Measurements from ENCODE around the gene ZNF485. TPM values are rescaled to one million over a fixed set of nuclear protein-coding genes. Genes with fewer than 3 reads are reported as not detected.
"Not testable (repeated sequence)": the region's sequence is repeated elsewhere in the genome, so short reads cannot be mapped to it uniquely, and the experiment has no call there.

The ZNF485 gene
- polyA plus RNA-seq, 1 donor from 2014 or later: 4.2 TPM

- peaks cover 1% of the 10 kb centered on the region for H3K27me3 Mint-ChIP-seq
- peaks cover 2% of the 10 kb centered on the region for H3K36me3 Mint-ChIP-seq
- no peak overlapping the region for H3K27ac Mint-ChIP-seq
These were observed 21.7 kb downstream of the ZNF485 start for GRCh38 chr10:43627942-43628341.

GRCh38 chr10:43628956-43629355, 22.7 kb downstream of the ZNF485 start:
- H3K27me3 Mint-ChIP-seq: no peaks in the 10 kb centered on the region
- no peaks in the 10 kb centered on the region for H3K4me1 Mint-ChIP-seq
- no peak overlapping the region for H3K4me3 Mint-ChIP-seq
- peaks cover 3 to 21% (median 5%) of the 10 kb centered on the region in 3 donors for H3K9me3 Mint-ChIP-seq
- H3K27ac Mint-ChIP-seq: no peak overlapping the region
- no peaks in the 10 kb centered on the region for H3K36me3 Mint-ChIP-seq

More at GRCh38 chr10:43627942-43628341, 21.7 kb downstream of the ZNF485 start:
- Mint-ChIP-seq H3K4me3 (no peak overlapping the region), H3K9me3 (peaks cover 1 to 22% (median 3%) of the 10 kb centered on the region in 3 donors), H3K4me1 (peaks cover 0 to 4% (median 4%) of the 10 kb centered on the region in 3 donors)

GRCh38 chr10:43635816-43636215, 29.6 kb downstream of the ZNF485 start:
- H3K27ac Mint-ChIP-seq, H3K36me3 Mint-ChIP-seq, H3K4me1 Mint-ChIP-seq: not testable (repeated sequence)

GRCh38 chr10:43640603-43641002, 34.4 kb downstream of the ZNF485 start:
- H3K4me1 Mint-ChIP-seq: no peaks in the 10 kb centered on the region
- H3K27me3 Mint-ChIP-seq: no peaks in the 10 kb centered on the region
- H3K9me3 Mint-ChIP-seq: peaks cover 1 to 36% (median 31%) of the 10 kb centered on the region in 3 donors
- no peak overlapping the region for H3K4me3 Mint-ChIP-seq
- H3K27ac Mint-ChIP-seq: no peak overlapping the region
- H3K36me3 Mint-ChIP-seq: peaks cover 13% of the 10 kb centered on the region

More at GRCh38 chr10:43635816-43636215, 29.6 kb downstream of the ZNF485 start:
- not testable (repeated sequence) for H3K4me3 Mint-ChIP-seq, H3K27me3 Mint-ChIP-seq
- peaks cover 8 to 43% (median 27%) of the 10 kb centered on the region in 3 donors for H3K9me3 Mint-ChIP-seq

GRCh38 chr10:43644252-43644651, 38.0 kb downstream of the ZNF485 start:
- H3K27ac Mint-ChIP-seq: no peak overlapping the region
- H3K4me1 Mint-ChIP-seq: peaks cover 5 to 7% (median 6%) of the 10 kb centered on the region in 3 donors
- peaks cover 18% of the 10 kb centered on the region for H3K36me3 Mint-ChIP-seq
- no peaks in the 10 kb centered on the region for H3K27me3 Mint-ChIP-seq
- peaks cover 5 to 19% (median 18%) of the 10 kb centered on the region in 3 donors for H3K9me3 Mint-ChIP-seq
- no peak overlapping the region for H3K4me3 Mint-ChIP-seq

GRCh38 chr10:43645866-43646265, 39.6 kb downstream of the ZNF485 start:
- Mint-ChIP-seq H3K27me3 (peaks cover 1% of the 10 kb centered on the region), H3K9me3 (peaks cover 5 to 18% (median 17%) of the 10 kb centered on the region in 3 donors), H3K36me3 (peaks cover 18% of the 10 kb centered on the region), H3K4me3 (peak overlapping the region in 3 of 4 donors; percentile 18 to 73 (median 34)), H3K27ac (no peak overlapping the region), H3K4me1 (peaks cover 5 to 9% (median 7%) of the 10 kb centered on the region in 3 donors)

- Mint-ChIP-seq H3K36me3 (peaks cover 18% of the 10 kb centered on the region), H3K4me3 (peak overlapping the region; percentile 91 to 99 (median 96)), H3K27me3 (peaks cover 1% of the 10 kb centered on the region), H3K27ac (peak overlapping the region; percentile 64 to 97 (median 80)), H3K9me3 (peaks cover 5 to 18% (median 17%) of the 10 kb centered on the region in 3 donors), H3K4me1 (peaks cover 5 to 9% (median 7%) of the 10 kb centered on the region in 3 donors)
These were observed 41.3 kb downstream of the ZNF485 start for GRCh38 chr10:43647576-43647975.

- H3K4me3 Mint-ChIP-seq: peak overlapping the region; percentile 91 to 99 (median 96)
- H3K9me3 Mint-ChIP-seq: peaks cover 5 to 17% (median 15%) of the 10 kb centered on the region in 3 donors
- peaks cover 5 to 9% (median 7%) of the 10 kb centered on the region in 3 donors for H3K4me1 Mint-ChIP-seq
- peak overlapping the region; percentile 64 to 97 (median 80) for H3K27ac Mint-ChIP-seq
- peaks cover 18% of the 10 kb centered on the region for H3K36me3 Mint-ChIP-seq
- H3K27me3 Mint-ChIP-seq: peaks cover 1% of the 10 kb centered on the region
These were observed 41.8 kb downstream of the ZNF485 start for GRCh38 chr10:43648095-43648397.

- Mint-ChIP-seq H3K4me1 (peaks cover 5 to 9% (median 7%) of the 10 kb centered on the region in 3 donors), H3K27me3 (peaks cover 1% of the 10 kb centered on the region), H3K27ac (peak within 1 kb of the TSS; percentile 68 to 97 (median 81)), H3K36me3 (peaks cover 13% of the 10 kb centered on the region), H3K4me3 (peak within 1 kb of the TSS; percentile 91 to 99 (median 98)), H3K9me3 (peaks cover 5 to 13% (median 11%) of the 10 kb centered on the region in 3 donors)
These were observed 42.4 kb downstream of the ZNF485 start, which contains the start of gene ZNF32 for GRCh38 chr10:43648398-43649184. Gene ZNF32, minus strand, starts transcription at chr10:43648881. Its CDS starts 2,748 bp downstream, at chr10:43646133.

GRCh38 chr10:43649185-43649523, 42.9 kb downstream of the ZNF485 start:
- Mint-ChIP-seq H3K27ac (peak overlapping the region; percentile 68 to 82 (median 81)), H3K4me3 (peak overlapping the region; percentile 91 to 99 (median 98)), H3K9me3 (peaks cover 5 to 13% (median 11%) of the 10 kb centered on the region in 3 donors), H3K27me3 (peaks cover 1% of the 10 kb centered on the region), H3K36me3 (peaks cover 12% of the 10 kb centered on the region), H3K4me1 (peaks cover 5 to 9% (median 7%) of the 10 kb centered on the region in 3 donors)

- Mint-ChIP-seq H3K4me3 (no peak overlapping the region), H3K4me1 (peaks cover 4 to 6% (median 6%) of the 10 kb centered on the region in 3 donors), H3K27me3 (peaks cover 8% of the 10 kb centered on the region), H3K9me3 (no peaks in the 10 kb centered on the region), H3K36me3 (no peaks in the 10 kb centered on the region), H3K27ac (no peak overlapping the region)
These were observed 47.5 kb downstream of the ZNF485 start for GRCh38 chr10:43653746-43654145.

GRCh38 chr10:43655311-43655710, 49.1 kb downstream of the ZNF485 start:
- Mint-ChIP-seq H3K9me3 (no peaks in the 10 kb centered on the region), H3K4me3 (no peak overlapping the region), H3K4me1 (no peaks in the 10 kb centered on the region), H3K27me3 (peaks cover 7% of the 10 kb centered on the region), H3K27ac (no peak overlapping the region), H3K36me3 (no peaks in the 10 kb centered on the region)

- Mint-ChIP-seq H3K4me3 (no peak overlapping the region), H3K27ac (no peak overlapping the region)
These were observed 52.0 kb downstream of the ZNF485 start for GRCh38 chr10:43658227-43658626.

GRCh38 chr10:43665054-43665453, 58.8 kb downstream of the ZNF485 start:
- H3K9me3 Mint-ChIP-seq: peaks cover 0 to 9% (median 4%) of the 10 kb centered on the region in 3 donors
- H3K27ac Mint-ChIP-seq: no peak overlapping the region
- peaks cover 0 to 4% (median 1%) of the 10 kb centered on the region in 3 donors for H3K4me1 Mint-ChIP-seq
- H3K36me3 Mint-ChIP-seq: no peaks in the 10 kb centered on the region
- H3K4me3 Mint-ChIP-seq: no peak overlapping the region
- H3K27me3 Mint-ChIP-seq: peaks cover 21% of the 10 kb centered on the region

More at GRCh38 chr10:43658227-43658626, 52.0 kb downstream of the ZNF485 start:
- H3K36me3 Mint-ChIP-seq: no peaks in the 10 kb centered on the region
- H3K9me3 Mint-ChIP-seq: peaks cover 0 to 8% (median 0%) of the 10 kb centered on the region in 3 donors
- peaks cover 9% of the 10 kb centered on the region for H3K27me3 Mint-ChIP-seq
- H3K4me1 Mint-ChIP-seq: no peaks in the 10 kb centered on the region

GRCh38 chr10:43666552-43666951, 60.3 kb downstream of the ZNF485 start:
- Mint-ChIP-seq H3K4me1 (peaks cover 0 to 5% (median 1%) of the 10 kb centered on the region in 3 donors), H3K9me3 (peaks cover 0 to 9% (median 4%) of the 10 kb centered on the region in 3 donors), H3K27me3 (peaks cover 23% of the 10 kb centered on the region), H3K4me3 (no peak overlapping the region), H3K27ac (no peak overlapping the region), H3K36me3 (no peaks in the 10 kb centered on the region)

Measured in IgD-negative memory B cell (primary cell).